Measurements from ENCODE around the gene SLC10A3. TPM values are rescaled to one million over a fixed set of nuclear protein-coding genes. Genes with fewer than 3 reads are reported as not detected.

Gene SLC10A3
- total and polyA plus RNA-seq, 2 donors (not counting 3 experiments of a cell fraction or from before 2014, with no cell fraction given) = 21.9 to 22.6 TPM

DNA sequence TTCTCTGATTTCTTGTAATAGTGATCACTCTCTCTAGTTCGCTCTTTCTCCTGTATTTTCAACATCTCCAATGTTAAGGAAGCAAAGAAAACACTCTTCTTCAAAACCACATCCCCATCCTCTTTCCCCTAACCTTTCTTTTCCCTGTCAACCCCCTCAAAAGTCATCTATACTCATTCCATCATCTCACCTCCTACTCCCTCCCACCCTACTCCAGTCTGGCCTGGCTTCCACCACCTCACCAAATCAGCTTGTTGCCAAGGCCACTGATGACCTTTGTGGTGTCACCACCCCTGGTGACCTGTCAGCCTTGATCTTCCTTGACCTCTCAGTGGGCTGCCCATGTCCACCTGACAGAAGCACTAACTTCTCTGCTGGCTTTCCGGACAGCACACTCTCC, 23.3 kb upstream of the SLC10A3 start:
- H3K27me3 ChIP-seq (ENCODE audit: control insufficient read depth in 2 of 2, insufficient read depth in 2 of 2, low read length in 2 of 2) = no peaks in the 10 kb centered on the region
- no peak overlapping the region for H3K9ac ChIP-seq (replicated peaks; ENCODE audit: extremely low read depth, insufficient read depth, low read length)
- H3K9me3 ChIP-seq (replicated peaks; ENCODE audit: control insufficient read depth, insufficient read depth, low read length) = no peaks in the 10 kb centered on the region
- TF ChIP-seq GATA2 (IDR thresholded peaks at IDR 0.05; ENCODE audit: insufficient read depth, insufficient read length, low read depth, low read length) (no peak), POLR2A (IDR thresholded peaks at IDR 0.05; ENCODE audit: low read depth, low read length) (no peak), EZH2 (IDR thresholded peaks at IDR 0.05; ENCODE audit: borderline replicate concordance, low read depth, low read length, severe bottlenecking) (no peak), FOS (IDR thresholded peaks at IDR 0.05; ENCODE audit: borderline replicate concordance, insufficient read depth, low read length) (no peak), CTCF (IDR thresholded peaks at IDR 0.05; ENCODE audit: extremely low read depth in 1 of 2, insufficient read depth in 1 of 2, low read depth in 1 of 2, low read length in 2 of 2) (no peak), JUN (IDR thresholded peaks at IDR 0.05; ENCODE audit: borderline replicate concordance, insufficient read depth, insufficient read length, low read depth) (no peak), POLR2AphosphoS5 (IDR thresholded peaks at IDR 0.05; ENCODE audit: insufficient read depth, low read depth, low read length) (no peak), MYC (IDR thresholded peaks at IDR 0.05; ENCODE audit: low read depth, low read length) (no peak)
- TF ChIP-seq, protein P1, sequence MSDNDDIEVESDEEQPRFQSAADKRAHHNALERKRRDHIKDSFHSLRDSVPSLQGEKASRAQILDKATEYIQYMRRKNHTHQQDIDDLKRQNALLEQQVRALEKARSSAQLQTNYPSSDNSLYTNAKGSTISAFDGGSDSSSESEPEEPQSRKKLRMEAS (IDR thresholded peaks at IDR 0.05; ENCODE audit: insufficient read depth, insufficient read length) = no peak
- H3K79me2 ChIP-seq (ENCODE audit: control insufficient read depth, insufficient read depth, low read length) = peaks cover 3% of the 10 kb centered on the region
- FAIRE-seq (no peak), DNase-seq (ENCODE audit: low read depth, low spot score) (no peak)
- H3K4me3 ChIP-seq (replicated peaks in 1 of 3; ENCODE audit: insufficient read depth in 1 of 3, low read depth in 1 of 3, low read length in 3 of 3) = no peak overlapping the region
- no peak overlapping the region for H3K4me2 ChIP-seq (ENCODE audit: insufficient read depth, low read length)
- H2AFZ ChIP-seq (ENCODE audit: low read depth, low read length) = no peak overlapping the region
- H3K4me1 ChIP-seq (ENCODE audit: control insufficient read depth, extremely low read depth, insufficient read depth, low read length) = peaks cover 12% of the 10 kb centered on the region
- no peaks in the 10 kb centered on the region for H4K20me1 ChIP-seq (replicated peaks; ENCODE audit: control insufficient read depth, extremely low read depth, insufficient read depth, low read length)
- no peaks in the 10 kb centered on the region for H3K9me1 ChIP-seq (replicated peaks; ENCODE audit: control insufficient read depth, extremely low read depth, insufficient read depth, low read length)
- intact Hi-C loops (cut with micrococcal nuclease) (no loop called here), dilution Hi-C loops (cut with MboI; ENCODE audit: extremely low pct_ligation_motif_present, low sequenced_read_pairs) (no loop called here)
- ChIA-PET CTCF (no interaction called here), POLR2A (no interaction called here)
- no peak overlapping the region for H3K27ac ChIP-seq (ENCODE audit: insufficient read depth, low read depth, low read length)
- no peaks in the 10 kb centered on the region for H3K36me3 ChIP-seq (ENCODE audit: control insufficient read depth in 2 of 2, extremely low read depth in 1 of 2, insufficient read depth in 2 of 2, low read length in 2 of 2)
- BruUV-seq (replicated peaks) = no TSS peak
